GM21576 (cell line): ENCODE results near the gene MORC2.

Experiments used
- ATAC-seq: cut with Tn5 transposase; IDR thresholded peaks from one replicate; pipeline ENCODE4 v1.9.1; 2021; ENCODE audit warnings: mild to moderate bottlenecking, moderate library complexity; ENCODE audit not compliant: unreplicated experiment

MORC2 gene

GRCh38 chr22:30922151-30922611 is 46.4 kb downstream of the MORC2 start:
- ATAC-seq: no peak

GRCh38 chr22:30921108-30921507 is 47.5 kb downstream of the MORC2 start:
- no peak for ATAC-seq

- no peak for ATAC-seq
Observed at GRCh38 chr22:30920407-30920806, 48.2 kb downstream of the MORC2 start.

- ATAC-seq: no peak
Observed at GRCh38 chr22:30919973-30920372, 48.6 kb downstream of the MORC2 start.

GRCh38 chr22:30918761-30919160 is 49.8 kb downstream of the MORC2 start:
- ATAC-seq: no peak

- no peak for ATAC-seq
Observed at GRCh38 chr22:30910358-30910757, 58.2 kb downstream of the MORC2 start.

- no peak for ATAC-seq
Observed at GRCh38 chr22:30909306-30909705, 59.3 kb downstream of the MORC2 start.

- ATAC-seq: no peak
Observed at GRCh38 chr22:30908051-30908461, 60.5 kb downstream of the MORC2 start.

- ATAC-seq: no peak
Observed at GRCh38 chr22:30906946-30907345, 61.6 kb downstream of the MORC2 start.

- ATAC-seq: no peak
Observed at GRCh38 chr22:30906411-30906810, 62.2 kb downstream of the MORC2 start.

- no peak for ATAC-seq
Observed at GRCh38 chr22:30905696-30906341, 62.8 kb downstream of the MORC2 start.

GRCh38 chr22:30903876-30904460 is 64.6 kb downstream of the MORC2 start:
- no peak for ATAC-seq

GRCh38 chr22:30902496-30903357 is 65.8 kb downstream of the MORC2 start:
- ATAC-seq: no peak

GRCh38 chr22:30894371-30894740 is 74.2 kb downstream of the MORC2 start:
- no peak for ATAC-seq

- ATAC-seq: no peak
Observed at GRCh38 chr22:30893434-30894370, 74.9 kb downstream of the MORC2 start.

GRCh38 chr22:30892731-30893221 is 75.8 kb downstream of the MORC2 start:
- no peak for ATAC-seq

- no peak for ATAC-seq
Observed at GRCh38 chr22:30892286-30892685, 76.3 kb downstream of the MORC2 start.

- no peak for ATAC-seq
Observed at GRCh38 chr22:30891781-30892180, 76.8 kb downstream of the MORC2 start.

GRCh38 chr22:30891443-30891755 is 77.2 kb downstream of the MORC2 start:
- ATAC-seq: no peak

- no peak for ATAC-seq
Observed at GRCh38 chr22:30890686-30891442, 77.7 kb downstream of the MORC2 start.
